Stimulated activated CD4-positive, alpha-beta T cell treated with anti-CD3 and anti-CD28 coated beads, Interleukin-2, amount 100 ng/mL, for 4 hours (primary cell): ENCODE results near the gene MARF1.
"Not testable (repeated sequence)": the region's sequence is repeated elsewhere in the genome, so short reads cannot be mapped to it uniquely, and the experiment has no call there.

ENCODE experiments used
- DNase-seq: peaks from one replicate; pipeline ENCODE4 v3.0.0-alpha.2; 2020; ENCODE audit warnings: low read depth

MARF1 gene

DNA sequence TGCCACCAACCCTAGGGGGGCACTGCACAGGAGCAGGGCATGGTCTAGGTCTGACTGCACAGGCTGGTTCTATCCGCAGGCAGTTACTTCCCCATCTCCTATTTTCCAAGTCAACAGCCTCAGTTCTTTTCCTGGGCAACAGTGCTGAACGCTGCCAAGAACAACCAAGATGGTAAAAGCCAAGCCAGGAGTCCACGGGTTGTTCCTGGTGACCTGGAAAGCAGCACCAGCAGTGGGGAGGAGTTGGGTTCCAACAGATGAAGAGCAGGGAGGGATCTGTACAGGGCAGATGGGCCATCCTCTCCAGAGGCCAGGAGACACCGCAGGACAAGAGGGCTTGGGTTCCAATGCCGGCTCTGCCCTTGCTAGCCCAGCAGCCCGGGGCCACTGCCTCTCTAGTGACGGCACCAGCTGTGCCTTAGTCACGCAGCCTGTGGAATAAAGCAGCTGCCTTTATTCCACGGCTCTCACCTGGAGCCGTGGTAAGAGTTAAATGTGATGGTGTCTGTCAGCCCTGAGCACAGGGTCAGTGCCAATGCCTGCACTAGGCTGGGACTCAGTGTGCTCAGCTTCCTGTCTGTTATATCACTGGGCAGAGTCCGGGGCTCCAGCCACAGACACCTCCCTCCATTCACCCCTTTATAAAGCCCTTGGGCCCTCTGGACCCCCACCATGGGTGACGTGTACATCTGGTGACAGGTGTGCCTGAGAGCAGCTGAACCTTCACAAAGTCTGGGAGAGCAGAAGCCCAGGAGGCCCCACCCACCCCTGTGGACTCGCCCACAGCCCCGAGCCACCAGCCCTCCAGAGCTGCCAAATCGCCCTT lies 44.9 kb downstream of the MARF1 start:
- no peak for DNase-seq

- no peak for DNase-seq
Measured at GRCh38 chr16:15597135-15597534, 45.8 kb downstream of the MARF1 start.

DNA sequence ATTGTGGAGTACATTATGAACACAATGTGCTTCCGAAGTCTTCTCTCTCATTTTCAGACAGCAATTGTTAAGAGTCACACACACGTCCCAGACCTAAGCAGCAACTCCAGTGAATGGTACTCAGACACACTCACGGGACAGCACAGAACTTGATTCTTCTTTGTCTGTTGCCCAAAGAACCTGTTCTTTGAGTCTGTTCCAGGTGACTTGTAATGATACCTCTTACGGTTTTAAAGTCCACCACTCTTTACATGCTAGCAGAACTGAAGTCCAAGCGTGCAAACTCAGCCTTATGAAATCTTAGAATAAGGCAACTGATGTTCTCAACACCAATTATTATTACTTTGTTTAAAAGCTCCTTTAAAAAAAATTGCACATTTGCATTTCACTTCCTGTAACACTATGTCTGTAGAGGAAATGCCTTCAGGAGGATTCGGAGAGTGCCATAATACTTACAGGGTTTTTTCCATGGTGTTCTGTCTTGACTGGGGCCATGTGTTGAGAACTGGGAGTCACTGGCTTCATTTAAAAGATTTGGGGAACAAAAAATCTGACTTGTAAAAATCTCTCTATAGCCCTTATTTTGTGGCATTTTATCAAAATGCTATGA lies 48.1 kb downstream of the MARF1 start:
- DNase-seq, result no peak

GRCh38 chr16:15593235-15593634 lies 49.7 kb downstream of the MARF1 start:
- DNase-seq, result no peak

- DNase-seq, result no peak
Measured at GRCh38 chr16:15592324-15592723, 50.6 kb downstream of the MARF1 start.

DNA sequence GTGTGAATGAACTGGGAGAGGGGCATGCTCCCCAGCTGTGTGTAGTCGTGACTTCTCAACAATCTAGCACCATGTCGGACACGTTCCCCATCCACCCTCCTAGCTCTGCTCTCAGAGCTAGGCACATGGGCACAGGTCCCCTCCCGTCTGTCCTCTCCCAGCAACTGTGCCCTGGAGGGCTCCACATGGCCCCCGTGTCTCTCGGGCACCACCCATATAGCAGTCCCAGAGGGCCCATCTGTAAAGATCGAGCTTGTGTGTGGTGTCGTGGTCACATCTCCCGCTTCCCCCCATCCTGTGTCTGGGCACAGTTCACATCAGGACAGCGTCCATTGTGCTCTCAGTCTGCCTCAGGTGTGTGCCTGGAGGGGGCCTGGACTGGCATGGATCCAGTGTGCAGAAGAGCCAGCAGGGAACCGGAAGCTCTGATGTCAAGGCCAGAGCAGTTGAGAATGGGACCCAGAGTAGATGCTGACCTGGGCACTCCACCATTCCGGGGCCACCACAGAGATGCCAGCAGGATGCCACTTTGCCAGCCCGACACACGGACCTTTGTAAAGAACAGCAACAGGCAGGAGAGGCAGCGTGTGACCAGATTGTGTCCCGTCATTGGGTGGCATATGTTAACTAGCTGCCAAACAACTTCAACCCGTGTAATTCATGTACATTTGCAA lies 55.7 kb downstream of the MARF1 start:
- DNase-seq, result no peak

DNA sequence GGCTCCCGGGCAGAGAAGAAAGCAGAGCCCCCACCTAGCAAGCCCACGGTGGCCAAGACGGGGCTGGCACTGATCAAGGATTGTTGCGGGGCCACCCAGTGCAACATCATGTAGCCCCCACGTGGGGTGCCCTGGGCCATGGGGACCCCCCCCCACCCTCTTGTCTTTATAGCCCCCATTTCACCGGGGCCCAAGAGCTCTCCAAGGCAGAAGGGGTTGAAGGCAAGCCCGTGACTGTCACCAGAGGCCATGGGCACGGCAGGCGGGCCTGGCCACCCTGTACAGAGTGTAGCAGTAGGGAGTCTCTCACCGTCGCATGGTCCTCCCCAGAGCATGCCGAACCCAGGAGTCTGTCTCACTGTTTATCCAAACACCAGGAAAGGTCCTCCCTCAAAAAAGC lies 56.2 kb downstream of the MARF1 start:
- no peak for DNase-seq

DNA sequence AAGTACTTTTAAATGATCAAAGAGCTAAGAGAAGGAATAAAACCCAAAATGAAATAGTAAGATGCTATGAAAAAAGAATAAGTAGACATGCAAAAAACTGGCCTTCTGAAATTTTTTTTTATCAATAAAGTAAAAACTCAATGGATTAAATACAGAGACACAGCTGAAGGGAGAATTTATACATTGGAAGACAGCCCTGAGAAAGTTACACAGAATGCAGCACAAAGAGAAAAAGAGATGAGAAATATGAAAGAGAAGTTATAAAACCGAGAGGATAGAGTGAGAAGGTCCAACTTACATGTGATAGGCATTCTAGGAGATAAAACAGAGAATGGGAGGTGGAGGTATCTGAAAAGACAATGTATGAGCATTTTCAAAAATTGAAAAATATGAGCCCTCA lies 57.0 kb downstream of the MARF1 start:
- DNase-seq, result no peak

DNA sequence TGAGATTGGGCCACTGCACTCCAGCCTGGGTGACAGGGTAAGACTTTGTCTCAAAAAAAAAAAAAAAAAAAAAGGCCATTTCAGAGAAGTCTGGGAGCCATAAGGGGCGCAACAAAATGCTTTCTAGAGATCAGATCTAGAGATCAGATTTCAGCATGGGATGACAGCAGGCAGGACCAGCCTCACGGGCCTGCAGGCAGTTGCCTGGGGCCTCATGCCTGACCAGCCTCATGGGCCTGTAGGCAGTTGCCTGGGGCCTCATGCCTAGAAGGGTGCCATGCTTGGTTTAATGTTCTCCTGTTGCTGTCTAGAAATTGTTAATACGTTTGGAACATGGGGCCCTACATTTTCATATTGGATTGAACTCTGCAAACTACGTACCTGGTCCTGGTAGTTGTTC lies 59.4 kb downstream of the MARF1 start:
- no peak for DNase-seq

GRCh38 chr16:15581127-15581815 lies 61.7 kb downstream of the MARF1 start:
- no peak for DNase-seq

GRCh38 chr16:15578824-15579223 lies 64.1 kb downstream of the MARF1 start:
- DNase-seq, result no peak

- DNase-seq, result no peak
Measured at GRCh38 chr16:15576960-15577958, 65.7 kb downstream of the MARF1 start.

GRCh38 chr16:15575293-15576049 lies 67.5 kb downstream of the MARF1 start:
- DNase-seq, result no peak

GRCh38 chr16:15574614-15574948 lies 68.4 kb downstream of the MARF1 start:
- DNase-seq, result no peak

DNA sequence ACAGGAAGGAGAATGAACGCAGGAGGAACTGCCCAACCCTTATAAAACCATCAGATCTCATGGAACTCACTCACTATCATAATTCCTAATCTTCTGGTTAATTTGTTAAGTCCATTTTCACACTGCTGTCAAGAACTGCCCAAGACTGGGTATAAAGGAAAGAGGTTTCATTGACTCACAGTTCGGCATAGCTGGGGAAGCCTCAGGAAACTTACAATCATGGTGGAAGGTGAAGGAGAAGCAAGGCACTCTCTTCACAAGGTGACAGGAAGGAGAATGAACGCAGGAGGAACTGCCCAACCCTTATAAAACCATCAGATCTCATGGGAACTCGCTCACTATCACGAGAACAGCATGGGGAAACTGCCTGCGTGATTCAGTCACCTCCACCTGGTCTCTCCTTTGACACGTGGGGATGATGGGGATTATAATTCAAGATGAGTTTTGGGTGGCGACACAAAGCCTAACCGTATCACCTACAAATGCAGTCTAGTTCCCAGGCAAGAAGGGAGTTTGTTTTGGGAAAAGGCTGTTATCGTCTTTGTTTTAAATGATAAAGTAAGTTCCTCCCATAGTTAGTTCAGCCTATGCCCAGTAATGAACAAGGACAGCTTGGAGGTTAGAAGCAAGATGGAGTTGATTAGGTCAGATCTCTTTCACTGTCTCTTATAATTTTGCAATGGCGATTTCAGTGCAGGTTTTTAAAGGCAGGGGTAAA lies 68.9 kb downstream of the MARF1 start:
- not testable (repeated sequence) for DNase-seq

GRCh38 chr16:15573274-15573895 lies 69.6 kb downstream of the MARF1 start:
- DNase-seq, result no peak

DNA sequence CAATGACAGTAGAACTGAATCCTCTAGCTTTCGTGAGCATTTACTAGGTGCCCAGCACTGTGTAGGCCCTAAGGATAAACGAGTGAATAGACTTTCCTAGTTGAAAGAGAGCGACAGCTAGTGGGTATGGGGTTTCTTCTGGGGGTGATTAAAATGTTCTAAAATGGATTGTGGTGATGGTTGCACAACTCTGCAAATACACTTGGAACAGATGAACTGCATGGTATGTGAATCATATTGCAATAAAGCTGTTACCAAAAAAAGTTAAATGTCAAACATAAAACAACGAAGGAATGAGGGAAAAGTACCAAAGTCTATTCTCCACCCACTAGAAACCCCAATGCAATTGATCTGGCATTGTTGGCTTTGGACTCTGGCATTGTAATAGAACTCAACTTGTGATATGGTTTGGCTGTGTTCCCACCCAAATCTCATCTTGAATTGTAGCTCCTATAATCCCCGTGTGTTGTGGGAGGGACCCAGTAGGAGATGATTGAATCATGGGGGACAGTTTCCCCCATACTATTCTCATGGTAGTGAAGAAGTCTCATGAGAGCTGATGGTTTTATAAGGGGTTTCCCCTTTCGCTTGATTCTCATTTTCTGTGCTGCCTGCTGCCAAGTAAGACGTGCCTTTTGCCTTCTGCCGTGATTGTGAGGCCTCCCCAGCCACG lies 70.5 kb downstream of the MARF1 start:
- no peak for DNase-seq

DNA sequence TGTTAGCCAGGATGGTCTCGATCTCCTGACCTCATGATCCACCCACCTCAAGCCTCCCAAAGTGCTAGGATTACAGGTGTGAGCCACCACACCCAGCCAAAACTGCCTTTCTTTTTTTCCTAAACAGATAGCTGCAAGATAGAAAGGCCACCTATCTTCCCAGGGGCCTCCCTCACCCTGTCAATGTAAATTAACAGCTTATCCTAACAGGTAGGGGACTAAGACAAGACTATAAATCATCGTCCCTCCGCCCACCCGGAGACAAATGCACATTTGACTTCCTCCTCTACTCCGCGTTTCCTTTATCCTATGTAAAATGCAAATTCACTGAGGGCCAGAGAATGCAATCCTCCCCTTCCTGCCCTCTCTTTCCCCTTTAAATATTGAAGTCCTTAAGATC lies 71.4 kb downstream of the MARF1 start:
- no peak for DNase-seq

- not testable (repeated sequence) for DNase-seq
Measured at GRCh38 chr16:15570666-15571065, 72.3 kb downstream of the MARF1 start.
